ENCODE measurements around the gene CHST11.

Gene CHST11

GRCh38 chr12:104691721-104692556, 235.2 kb downstream of the CHST11 start:
- no peak overlapping the region for H3K4me3 ChIP-seq (ENCODE audit: insufficient read length, low read depth)
- H3K27me3 ChIP-seq (ENCODE audit: insufficient read depth, insufficient read length): no peaks in the 10 kb centered on the region
- H3K9me3 ChIP-seq (ENCODE audit: insufficient read depth, low read length): no peaks in the 10 kb centered on the region
- no peak overlapping the region for H3K9ac ChIP-seq (ENCODE audit: insufficient read length, low read depth)
- no peaks in the 10 kb centered on the region for H3K36me3 ChIP-seq (ENCODE audit: insufficient read depth, insufficient read length, low read length)
- TF ChIP-seq YY1 (IDR thresholded peaks at IDR 0.05; ENCODE audit: insufficient read depth, insufficient read length) (no peak), SUZ12 (IDR thresholded peaks at IDR 0.05; ENCODE audit: extremely low read depth, insufficient read depth, insufficient read length) (no peak), ZNF274 (IDR thresholded peaks at IDR 0.05; ENCODE audit: low read depth, low read length) (no peak)
- H3K4me1 ChIP-seq (ENCODE audit: insufficient read depth, insufficient read length): peaks cover 10% of the 10 kb centered on the region
- no peak for DNase-seq (ENCODE audit: low read depth, low spot score)

- DNase-seq (ENCODE audit: low read depth, low spot score): no peak
- H3K4me1 ChIP-seq (ENCODE audit: insufficient read depth, insufficient read length): peaks cover 10% of the 10 kb centered on the region
- H3K27me3 ChIP-seq (ENCODE audit: insufficient read depth, insufficient read length): no peaks in the 10 kb centered on the region
- TF ChIP-seq SUZ12 (IDR thresholded peaks at IDR 0.05; ENCODE audit: extremely low read depth, insufficient read depth, insufficient read length) (no peak), ZNF274 (IDR thresholded peaks at IDR 0.05; ENCODE audit: low read depth, low read length) (no peak), YY1 (IDR thresholded peaks at IDR 0.05; ENCODE audit: insufficient read depth, insufficient read length) (no peak)
- no peaks in the 10 kb centered on the region for H3K9me3 ChIP-seq (ENCODE audit: insufficient read depth, low read length)
- H3K9ac ChIP-seq (ENCODE audit: insufficient read length, low read depth): no peak overlapping the region
- H3K36me3 ChIP-seq (ENCODE audit: insufficient read depth, insufficient read length, low read length): no peaks in the 10 kb centered on the region
- H3K4me3 ChIP-seq (ENCODE audit: insufficient read length, low read depth): no peak overlapping the region
Observed at GRCh38 chr12:104692557-104693218, 235.9 kb downstream of the CHST11 start.

- no peak for DNase-seq (ENCODE audit: low read depth, low spot score)
- no peak overlapping the region for H3K9ac ChIP-seq (ENCODE audit: insufficient read length, low read depth)
- no peaks in the 10 kb centered on the region for H3K27me3 ChIP-seq (ENCODE audit: insufficient read depth, insufficient read length)
- H3K36me3 ChIP-seq (ENCODE audit: insufficient read depth, insufficient read length, low read length): no peaks in the 10 kb centered on the region
- H3K9me3 ChIP-seq (ENCODE audit: insufficient read depth, low read length): no peaks in the 10 kb centered on the region
- H3K4me1 ChIP-seq (ENCODE audit: insufficient read depth, insufficient read length): peaks cover 10% of the 10 kb centered on the region
- H3K4me3 ChIP-seq (ENCODE audit: insufficient read length, low read depth): no peak overlapping the region
- TF ChIP-seq SUZ12 (IDR thresholded peaks at IDR 0.05; ENCODE audit: extremely low read depth, insufficient read depth, insufficient read length): no peak
- no peak for TF ChIP-seq YY1 (IDR thresholded peaks at IDR 0.05; ENCODE audit: insufficient read depth, insufficient read length)
- no peak for TF ChIP-seq ZNF274 (IDR thresholded peaks at IDR 0.05; ENCODE audit: low read depth, low read length)
Observed at GRCh38 chr12:104693493-104693892, 236.7 kb downstream of the CHST11 start.

DNA sequence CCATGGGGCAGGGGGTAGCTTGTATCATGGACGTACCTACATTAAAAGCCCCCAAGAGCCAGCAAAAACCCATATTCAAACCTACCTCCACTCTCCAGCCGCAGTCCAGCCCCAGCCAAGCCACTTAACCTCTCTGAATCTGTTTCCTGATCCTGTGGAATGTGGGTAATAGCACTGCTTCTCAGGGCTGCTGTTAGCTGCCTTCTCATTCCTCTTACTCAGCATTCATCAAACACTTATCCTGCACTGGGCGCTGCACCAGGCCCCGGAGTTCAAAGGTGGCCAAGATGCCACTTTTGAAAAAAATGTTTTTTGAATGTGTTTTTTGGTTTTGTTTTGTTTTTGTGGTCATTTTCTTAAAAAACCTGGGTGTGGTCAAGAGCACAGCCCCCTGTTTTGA, 237.4 kb downstream of the CHST11 start:
- no peak for DNase-seq (ENCODE audit: low read depth, low spot score)
- Histone ChIP-seq H3K36me3 (ENCODE audit: insufficient read depth, insufficient read length, low read length) (no peaks in the 10 kb centered on the region), H3K4me1 (ENCODE audit: insufficient read depth, insufficient read length) (peaks cover 10% of the 10 kb centered on the region)

GRCh38 chr12:104694711-104695110, 238.0 kb downstream of the CHST11 start:
- DNase-seq (ENCODE audit: low read depth, low spot score): no peak
- no peak overlapping the region for H3K9ac ChIP-seq (ENCODE audit: insufficient read length, low read depth)
- no peaks in the 10 kb centered on the region for H3K27me3 ChIP-seq (ENCODE audit: insufficient read depth, insufficient read length)
- peaks cover 10% of the 10 kb centered on the region for H3K4me1 ChIP-seq (ENCODE audit: insufficient read depth, insufficient read length)
- no peak overlapping the region for H3K4me3 ChIP-seq (ENCODE audit: insufficient read length, low read depth)
- H3K9me3 ChIP-seq (ENCODE audit: insufficient read depth, low read length): no peaks in the 10 kb centered on the region
- H3K36me3 ChIP-seq (ENCODE audit: insufficient read depth, insufficient read length, low read length): no peaks in the 10 kb centered on the region
- TF ChIP-seq YY1 (IDR thresholded peaks at IDR 0.05; ENCODE audit: insufficient read depth, insufficient read length): no peak
- no peak for TF ChIP-seq ZNF274 (IDR thresholded peaks at IDR 0.05; ENCODE audit: low read depth, low read length)
- TF ChIP-seq SUZ12 (IDR thresholded peaks at IDR 0.05; ENCODE audit: extremely low read depth, insufficient read depth, insufficient read length): no peak

More for the DNA sequence above, 237.4 kb downstream of the CHST11 start:
- no peaks in the 10 kb centered on the region for H3K9me3 ChIP-seq (ENCODE audit: insufficient read depth, low read length)
- TF ChIP-seq YY1 (IDR thresholded peaks at IDR 0.05; ENCODE audit: insufficient read depth, insufficient read length): no peak
- TF ChIP-seq SUZ12 (IDR thresholded peaks at IDR 0.05; ENCODE audit: extremely low read depth, insufficient read depth, insufficient read length): no peak
- no peak for TF ChIP-seq ZNF274 (IDR thresholded peaks at IDR 0.05; ENCODE audit: low read depth, low read length)
- no peak overlapping the region for H3K4me3 ChIP-seq (ENCODE audit: insufficient read length, low read depth)
- no peak overlapping the region for H3K9ac ChIP-seq (ENCODE audit: insufficient read length, low read depth)
- no peaks in the 10 kb centered on the region for H3K27me3 ChIP-seq (ENCODE audit: insufficient read depth, insufficient read length)

DNA sequence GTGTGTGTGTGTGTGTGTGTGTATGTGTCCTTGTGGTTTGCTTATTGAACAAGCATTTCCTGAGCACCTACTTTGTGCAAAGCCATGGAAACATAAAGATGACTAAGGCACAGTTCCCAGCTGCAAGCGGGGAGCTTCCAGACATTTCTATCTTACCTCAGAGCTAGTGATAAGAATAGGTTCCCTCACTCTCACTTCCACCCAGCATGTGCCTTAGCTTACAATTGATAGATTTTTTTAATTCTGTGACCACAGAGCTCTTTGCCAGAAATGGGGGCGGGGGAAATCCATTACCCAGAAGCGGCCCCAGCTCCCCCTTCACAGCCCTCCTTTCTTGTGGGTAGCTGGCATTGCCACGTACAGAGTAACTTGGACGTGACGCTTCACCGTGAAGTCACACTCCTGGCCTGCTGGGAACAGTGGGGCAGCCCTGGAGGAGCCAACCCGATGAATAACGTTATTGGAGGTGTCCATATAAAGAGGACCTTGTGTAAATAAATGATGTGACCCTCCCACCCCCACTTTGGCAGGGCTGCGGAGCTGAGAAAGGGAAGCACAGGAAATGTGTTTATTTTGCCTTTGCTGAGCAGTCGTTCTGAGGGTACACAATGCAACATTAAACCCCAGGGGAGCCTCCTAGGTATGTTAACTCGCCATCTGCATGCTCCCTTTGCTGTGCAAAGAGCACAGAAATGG, 238.9 kb downstream of the CHST11 start:
- peaks cover 10% of the 10 kb centered on the region for H3K4me1 ChIP-seq (ENCODE audit: insufficient read depth, insufficient read length)
- H3K9ac ChIP-seq (ENCODE audit: insufficient read length, low read depth): no peak overlapping the region
- H3K9me3 ChIP-seq (ENCODE audit: insufficient read depth, low read length): no peaks in the 10 kb centered on the region
- DNase-seq (ENCODE audit: low read depth, low spot score): no peak
- TF ChIP-seq SUZ12 (IDR thresholded peaks at IDR 0.05; ENCODE audit: extremely low read depth, insufficient read depth, insufficient read length): no peak
- TF ChIP-seq ZNF274 (IDR thresholded peaks at IDR 0.05; ENCODE audit: low read depth, low read length): no peak
- TF ChIP-seq YY1 (IDR thresholded peaks at IDR 0.05; ENCODE audit: insufficient read depth, insufficient read length): no peak
- H3K4me3 ChIP-seq (ENCODE audit: insufficient read length, low read depth): no peak overlapping the region
- no peaks in the 10 kb centered on the region for H3K36me3 ChIP-seq (ENCODE audit: insufficient read depth, insufficient read length, low read length)
- H3K27me3 ChIP-seq (ENCODE audit: insufficient read depth, insufficient read length): no peaks in the 10 kb centered on the region

- Histone ChIP-seq H3K9me3 (ENCODE audit: insufficient read depth, low read length) (no peaks in the 10 kb centered on the region), H3K4me1 (ENCODE audit: insufficient read depth, insufficient read length) (peaks cover 10% of the 10 kb centered on the region), H3K36me3 (ENCODE audit: insufficient read depth, insufficient read length, low read length) (no peaks in the 10 kb centered on the region), H3K9ac (ENCODE audit: insufficient read length, low read depth) (no peak overlapping the region), H3K27me3 (ENCODE audit: insufficient read depth, insufficient read length) (no peaks in the 10 kb centered on the region), H3K4me3 (ENCODE audit: insufficient read length, low read depth) (no peak overlapping the region)
- TF ChIP-seq SUZ12 (IDR thresholded peaks at IDR 0.05; ENCODE audit: extremely low read depth, insufficient read depth, insufficient read length) (no peak), YY1 (IDR thresholded peaks at IDR 0.05; ENCODE audit: insufficient read depth, insufficient read length) (no peak), ZNF274 (IDR thresholded peaks at IDR 0.05; ENCODE audit: low read depth, low read length) (no peak)
- DNase-seq (ENCODE audit: low read depth, low spot score): no peak
Observed at GRCh38 chr12:104697186-104697585, 240.4 kb downstream of the CHST11 start.

Data from NT2/D1 (cell line).